ENCODE data around the gene MRPL49. TPM values are rescaled to one million over a fixed set of nuclear protein-coding genes. Genes with fewer than 3 reads are reported as not detected.
"Not testable (repeated sequence)": the region's sequence is repeated elsewhere in the genome, so short reads cannot be mapped to it uniquely, and the experiment has no call there.

MRPL49 gene
- total RNA-seq, 1 donor from 2014 or later, result 66.6 TPM

DNA sequence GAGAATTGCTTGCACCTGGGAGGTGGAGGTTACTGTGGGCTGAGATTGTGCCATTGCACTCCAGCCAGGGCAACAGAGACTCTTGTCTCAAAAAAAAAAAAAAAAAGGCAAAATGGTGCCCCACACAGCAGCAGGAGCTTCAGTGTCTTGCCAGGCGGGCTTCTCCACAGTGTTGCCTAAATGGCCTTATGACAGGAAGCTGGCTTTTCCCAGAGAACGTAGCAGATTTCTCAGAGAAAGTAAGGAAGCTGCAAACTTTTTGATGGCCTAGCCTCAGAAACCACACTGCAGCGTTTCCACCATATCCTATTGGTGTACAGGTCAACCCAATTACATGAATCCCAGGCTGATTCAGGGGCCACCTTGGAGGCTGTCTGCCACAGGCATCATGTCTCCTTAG is 35.2 kb downstream of the MRPL49 start:
- no peak overlapping the region for H3K4me3 Mint-ChIP-seq (ENCODE audit: low read depth)
- no peak overlapping the region for H3K27ac Mint-ChIP-seq
- no peaks in the 10 kb centered on the region for H3K9me3 Mint-ChIP-seq
- no peak for DNase-seq (ENCODE audit: low spot score)
- H3K27me3 Mint-ChIP-seq (ENCODE audit: low read depth), result peaks cover 8% of the 10 kb centered on the region
- H3K4me1 Mint-ChIP-seq (ENCODE audit: low read depth), result peaks cover 2% of the 10 kb centered on the region
- intact Hi-C loops (cut with micrococcal nuclease), result no loop called here
- no peaks in the 10 kb centered on the region for H3K36me3 Mint-ChIP-seq (ENCODE audit: low read depth)

GRCh38 chr11:65159012-65159411 is 36.9 kb downstream of the MRPL49 start:
- Mint-ChIP-seq H3K9me3 (no peaks in the 10 kb centered on the region), H3K4me1 (ENCODE audit: low read depth) (no peaks in the 10 kb centered on the region), H3K4me3 (ENCODE audit: low read depth) (no peak overlapping the region), H3K36me3 (ENCODE audit: low read depth) (no peaks in the 10 kb centered on the region), H3K27ac (no peak overlapping the region), H3K27me3 (ENCODE audit: low read depth) (peaks cover 8% of the 10 kb centered on the region)
- no peak for DNase-seq (ENCODE audit: low spot score)
- intact Hi-C loops (cut with micrococcal nuclease), result no loop called here

DNA sequence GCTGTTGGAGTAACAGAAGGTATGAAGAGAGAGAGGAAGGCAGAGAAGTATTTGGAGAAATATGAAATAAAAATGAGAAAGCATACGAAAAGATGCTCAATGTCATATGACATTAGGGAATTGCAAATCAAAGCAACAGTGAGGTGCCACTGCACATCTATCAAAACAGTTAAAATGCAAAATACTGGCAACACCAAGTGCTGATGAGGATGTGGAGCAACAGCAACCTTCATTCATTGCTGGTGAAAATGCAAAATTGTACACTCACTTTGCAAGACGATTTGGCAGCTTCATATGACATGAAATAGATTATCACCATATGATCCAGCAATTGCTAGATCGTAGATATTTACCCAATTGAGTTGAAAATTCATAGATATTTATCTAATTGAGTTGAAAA is 38.5 kb downstream of the MRPL49 start:
- intact Hi-C loops (cut with micrococcal nuclease), result no loop called here
- H3K36me3 Mint-ChIP-seq (ENCODE audit: low read depth), result no peaks in the 10 kb centered on the region
- no peak overlapping the region for H3K27ac Mint-ChIP-seq
- H3K4me3 Mint-ChIP-seq (ENCODE audit: low read depth), result no peak overlapping the region
- no peaks in the 10 kb centered on the region for H3K4me1 Mint-ChIP-seq (ENCODE audit: low read depth)
- no peak for DNase-seq (ENCODE audit: low spot score)
- H3K9me3 Mint-ChIP-seq, result no peaks in the 10 kb centered on the region
- peaks cover 8% of the 10 kb centered on the region for H3K27me3 Mint-ChIP-seq (ENCODE audit: low read depth)

GRCh38 chr11:65163684-65164083 is 41.6 kb downstream of the MRPL49 start:
- DNase-seq (ENCODE audit: low spot score), result no peak
- peaks cover 8% of the 10 kb centered on the region for H3K27me3 Mint-ChIP-seq (ENCODE audit: low read depth)
- H3K4me3 Mint-ChIP-seq (ENCODE audit: low read depth), result no peak overlapping the region
- no peaks in the 10 kb centered on the region for H3K9me3 Mint-ChIP-seq
- H3K4me1 Mint-ChIP-seq (ENCODE audit: low read depth), result peaks cover 2% of the 10 kb centered on the region
- no peaks in the 10 kb centered on the region for H3K36me3 Mint-ChIP-seq (ENCODE audit: low read depth)
- H3K27ac Mint-ChIP-seq, result no peak overlapping the region
- intact Hi-C loops (cut with micrococcal nuclease), result no loop called here

DNA sequence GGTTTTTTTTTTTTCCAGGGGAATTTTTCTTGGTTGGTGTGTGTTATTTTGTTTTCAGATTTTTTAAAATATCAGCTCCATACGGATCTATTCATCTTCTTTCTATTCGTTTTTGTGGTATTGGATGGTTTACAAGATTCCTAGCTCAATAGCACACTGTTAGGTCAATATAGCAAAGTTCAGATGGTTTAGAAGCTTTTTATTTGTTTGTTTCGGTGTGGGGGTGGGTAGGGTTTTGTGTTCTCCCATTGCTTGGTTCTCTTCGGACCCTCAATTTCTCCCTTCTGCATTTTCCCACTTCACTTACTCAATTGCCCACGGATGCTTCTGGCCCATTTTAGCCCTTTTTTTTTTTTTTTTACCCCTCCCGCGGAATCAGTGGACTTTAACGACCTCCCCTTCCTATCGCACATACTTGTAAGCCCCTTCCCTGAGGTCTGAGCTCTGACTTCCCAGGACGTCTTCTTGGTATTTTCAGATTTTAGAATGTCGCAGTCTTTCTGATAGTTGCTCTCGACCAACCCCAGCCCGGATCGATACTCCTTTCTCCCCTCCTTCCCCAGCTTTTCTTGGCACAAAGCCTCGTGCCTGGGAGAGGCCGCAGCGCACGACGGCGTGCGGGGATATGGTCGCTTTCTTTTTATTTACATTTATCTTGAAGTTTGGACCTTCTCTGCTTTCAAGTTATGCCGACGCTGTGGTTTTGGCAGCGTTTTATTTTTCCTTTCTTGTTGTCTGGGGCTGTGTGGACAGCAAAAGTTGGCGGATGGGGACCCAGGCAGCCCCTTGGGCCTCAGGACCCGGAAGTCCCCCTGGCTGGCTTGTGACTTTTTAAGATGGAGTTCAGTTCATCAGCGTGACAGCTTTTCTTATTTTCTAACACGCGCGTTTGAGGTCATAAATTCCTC is 43.5 kb downstream of the MRPL49 start:
- peaks cover 2% of the 10 kb centered on the region for H3K27me3 Mint-ChIP-seq (ENCODE audit: low read depth)
- no peak for DNase-seq (ENCODE audit: low spot score)
- H3K9me3 Mint-ChIP-seq, result no peaks in the 10 kb centered on the region
- H3K4me1 Mint-ChIP-seq (ENCODE audit: low read depth), result peaks cover 11% of the 10 kb centered on the region
- H3K27ac Mint-ChIP-seq, result no peak overlapping the region
- no peaks in the 10 kb centered on the region for H3K36me3 Mint-ChIP-seq (ENCODE audit: low read depth)
- no peak overlapping the region for H3K4me3 Mint-ChIP-seq (ENCODE audit: low read depth)
- intact Hi-C loops (cut with micrococcal nuclease), result no loop called here

DNA sequence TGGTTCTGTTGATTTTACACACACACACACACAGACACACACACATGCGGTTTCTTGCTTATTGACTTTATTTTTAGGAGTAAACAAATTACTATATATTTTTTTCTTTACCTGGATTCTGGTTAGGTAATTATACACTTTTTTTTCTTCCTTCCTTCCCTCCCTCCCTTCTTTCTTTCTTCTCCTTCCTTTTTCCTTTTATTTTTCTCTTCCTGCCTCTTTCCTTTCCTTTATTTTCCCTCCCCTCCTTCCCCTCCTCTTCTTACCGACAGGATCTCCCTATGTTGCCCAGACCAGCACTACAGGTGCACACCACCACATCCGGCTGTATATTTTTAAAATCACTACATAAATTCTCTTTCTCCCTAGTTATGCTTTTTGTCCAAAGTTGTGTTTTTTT is 44.8 kb downstream of the MRPL49 start:
- Mint-ChIP-seq H3K36me3 (ENCODE audit: low read depth) (no peaks in the 10 kb centered on the region), H3K9me3 (no peaks in the 10 kb centered on the region), H3K27me3 (ENCODE audit: low read depth) (no peaks in the 10 kb centered on the region), H3K4me3 (ENCODE audit: low read depth) (no peak overlapping the region), H3K4me1 (ENCODE audit: low read depth) (peaks cover 11% of the 10 kb centered on the region), H3K27ac (no peak overlapping the region)
- intact Hi-C loops (cut with micrococcal nuclease), result no loop called here
- no peak for DNase-seq (ENCODE audit: low spot score)

DNA sequence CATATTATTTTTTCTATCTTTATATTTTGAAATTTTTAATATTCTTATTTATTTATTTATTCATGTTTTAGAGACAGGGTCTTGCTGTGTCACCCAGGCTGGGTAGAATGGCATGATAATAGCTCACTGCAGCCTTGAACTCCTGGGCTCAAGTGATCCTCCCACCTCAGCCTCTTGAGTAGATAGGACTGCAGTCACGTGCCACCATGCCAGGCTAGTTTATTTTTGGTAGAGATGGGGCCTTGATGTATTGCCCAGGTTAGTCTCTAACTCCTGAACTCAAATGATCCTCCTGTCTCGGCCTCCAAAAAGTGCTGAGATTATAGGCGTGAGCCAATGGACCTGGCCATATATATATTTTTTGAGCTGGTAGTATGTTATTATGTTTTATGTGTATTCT is 45.5 kb downstream of the MRPL49 start:
- H3K9me3 Mint-ChIP-seq, result no peaks in the 10 kb centered on the region
- H3K27ac Mint-ChIP-seq, result no peak overlapping the region
- intact Hi-C loops (cut with micrococcal nuclease), result no loop called here
- H3K4me1 Mint-ChIP-seq (ENCODE audit: low read depth), result peaks cover 11% of the 10 kb centered on the region
- no peaks in the 10 kb centered on the region for H3K27me3 Mint-ChIP-seq (ENCODE audit: low read depth)
- H3K36me3 Mint-ChIP-seq (ENCODE audit: low read depth), result no peaks in the 10 kb centered on the region
- DNase-seq (ENCODE audit: low spot score), result no peak
- no peak overlapping the region for H3K4me3 Mint-ChIP-seq (ENCODE audit: low read depth)

DNA sequence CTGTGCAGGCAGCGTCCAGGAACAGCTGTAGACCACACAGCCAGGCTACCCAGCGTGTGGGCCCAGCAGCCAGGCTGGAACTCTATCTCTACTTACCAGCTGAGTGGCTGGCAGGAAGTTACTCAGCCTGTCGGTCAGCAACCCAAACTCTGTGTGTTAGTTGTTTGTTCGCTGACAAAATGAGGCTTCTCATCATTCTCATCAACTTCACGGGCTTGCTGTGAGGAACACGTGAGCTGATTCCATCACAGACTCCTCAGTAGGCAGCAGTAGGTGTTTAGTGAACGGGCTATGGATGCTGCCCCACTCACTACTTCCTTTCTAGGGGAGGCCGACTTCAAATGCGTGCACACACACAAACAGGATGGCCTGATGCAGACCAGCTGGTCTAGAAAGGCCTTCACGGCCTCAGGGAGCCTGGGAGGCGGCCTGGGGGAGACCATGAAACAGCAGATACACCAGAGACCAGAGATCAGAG is 47.1 kb downstream of the MRPL49 start:
- no peak for DNase-seq (ENCODE audit: low spot score)
- peaks cover 11% of the 10 kb centered on the region for H3K4me1 Mint-ChIP-seq (ENCODE audit: low read depth)
- no peaks in the 10 kb centered on the region for H3K36me3 Mint-ChIP-seq (ENCODE audit: low read depth)
- no peaks in the 10 kb centered on the region for H3K27me3 Mint-ChIP-seq (ENCODE audit: low read depth)
- H3K4me3 Mint-ChIP-seq (ENCODE audit: low read depth), result no peak overlapping the region
- intact Hi-C loops (cut with micrococcal nuclease), result no loop called here
- peak overlapping the region; percentile 86 for H3K27ac Mint-ChIP-seq
- no peaks in the 10 kb centered on the region for H3K9me3 Mint-ChIP-seq

- Mint-ChIP-seq H3K36me3 (ENCODE audit: low read depth) (no peaks in the 10 kb centered on the region), H3K27ac (peak within 1 kb of the TSS; percentile 86), H3K27me3 (ENCODE audit: low read depth) (no peaks in the 10 kb centered on the region), H3K4me3 (ENCODE audit: low read depth) (no peak within 1 kb of the TSS), H3K4me1 (ENCODE audit: low read depth) (peaks cover 11% of the 10 kb centered on the region), H3K9me3 (no peaks in the 10 kb centered on the region)
- intact Hi-C loops (cut with micrococcal nuclease), result no loop called here
- no peak for DNase-seq (ENCODE audit: low spot score)
Observed at GRCh38 chr11:65170058-65170534, 48.0 kb downstream of the MRPL49 start, which contains the start of gene SPDYC. SPDYC (plus strand) TSS chr11:65170233; CDS start chr11:65171358, 1,125 bp downstream.

DNA sequence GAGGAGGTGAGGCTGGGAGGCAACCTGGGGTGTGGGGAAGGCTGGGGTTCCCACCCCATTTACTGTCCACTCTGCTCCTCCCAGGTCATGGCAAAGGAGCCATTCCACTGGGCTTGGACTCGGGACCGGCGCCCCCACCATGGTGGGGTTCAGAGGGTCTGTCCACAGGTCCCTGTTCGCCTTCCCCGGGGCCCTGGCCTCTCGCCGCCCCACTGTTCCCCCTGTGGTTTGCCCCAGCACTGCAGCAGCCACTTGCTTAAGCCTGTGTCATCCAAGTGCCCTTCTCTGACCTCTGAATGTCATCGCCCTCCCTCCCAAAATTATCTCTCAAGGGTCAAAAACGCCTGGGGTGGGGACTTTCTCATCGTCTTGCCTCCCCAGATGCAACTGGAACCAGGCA is 50.5 kb downstream of the MRPL49 start:
- H3K27me3 Mint-ChIP-seq (ENCODE audit: low read depth), result no peaks in the 10 kb centered on the region
- H3K9me3 Mint-ChIP-seq, result no peaks in the 10 kb centered on the region
- H3K36me3 Mint-ChIP-seq (ENCODE audit: low read depth), result no peaks in the 10 kb centered on the region
- no peak overlapping the region for H3K27ac Mint-ChIP-seq
- DNase-seq (ENCODE audit: low spot score), result no peak
- no peak overlapping the region for H3K4me3 Mint-ChIP-seq (ENCODE audit: low read depth)
- H3K4me1 Mint-ChIP-seq (ENCODE audit: low read depth), result peaks cover 11% of the 10 kb centered on the region
- intact Hi-C loops (cut with micrococcal nuclease), result no loop called here

DNA sequence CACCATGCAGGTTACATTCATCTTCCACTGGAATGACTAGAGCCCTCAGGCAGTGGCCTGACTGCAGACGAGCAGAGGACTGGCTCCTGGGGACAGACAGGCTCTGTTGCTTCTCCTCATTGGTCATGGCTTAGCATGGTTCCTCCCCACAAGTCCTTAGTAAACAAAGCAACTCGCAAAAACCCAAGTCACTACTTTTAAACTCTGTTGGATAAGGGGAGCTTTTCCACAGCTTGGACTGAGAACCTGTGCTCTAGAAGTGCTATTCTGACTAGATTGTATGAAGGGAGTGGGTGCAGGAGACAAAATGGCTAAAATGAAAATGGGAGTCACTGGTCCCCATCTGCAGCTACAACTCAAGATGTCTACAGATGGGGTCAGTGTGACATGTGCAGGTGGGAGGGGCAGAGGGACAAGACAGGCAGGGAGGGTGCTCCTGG is 52.5 kb downstream of the MRPL49 start:
- H3K27me3 Mint-ChIP-seq (ENCODE audit: low read depth); H3K9me3 Mint-ChIP-seq; H3K4me3 Mint-ChIP-seq (ENCODE audit: low read depth); H3K27ac Mint-ChIP-seq; DNase-seq (ENCODE audit: low spot score); intact Hi-C loops (cut with micrococcal nuclease); H3K36me3 Mint-ChIP-seq (ENCODE audit: low read depth); H3K4me1 Mint-ChIP-seq (ENCODE audit: low read depth): not testable (repeated sequence)

All from activated T-helper 2 cell treated with anti-CD3 and anti-CD28 coated beads, Interferon-gamma antibody, Interleukin-2, Interleukin-4, amounts not matched to agents 10 μg/mL and 5 μg/mL and 100 μg/mL, durations not matched to agents 14 hours and 24 hours and 36 hours (primary cell).